Uterus (tissue), 4 donors: ENCODE data around the gene EDN3. TPM values are rescaled to one million over a fixed set of nuclear protein-coding genes. Genes with fewer than 3 reads are reported as not detected.

ENCODE experiments used
- DNase-seq, 2 donors: peaks; one replicate each; pipeline ENCODE4 v3.0.0-alpha.2; 2019 to 2020
- H3K27ac ChIP-seq, 2 donors: fragments of 200-600 bp; sonication (generic); 1 replicate in 1 of 2; 2 replicates in 1 of 2; pipeline ENCODE4 v1.5.1; 2016 to 2018
- H3K27me3 ChIP-seq, 2 donors: fragments of 200-600 bp; sonication (generic); one replicate each; pipeline ENCODE4 v1.5.1; 2018 to 2019; ENCODE audit warnings: control low read depth in 1 of 2
- H3K36me3 ChIP-seq, 2 donors: fragments of 200-600 bp; sonication (generic); one replicate each; pipeline ENCODE4 v1.5.1; 2019; ENCODE audit warnings: control low read depth in 1 of 2
- H3K4me1 ChIP-seq, 2 donors: fragments of 200-600 bp; sonication (generic); one replicate each; pipeline ENCODE4 v1.5.1; 2018 to 2019; ENCODE audit warnings: control low read depth in 1 of 2
- H3K4me3 ChIP-seq, 2 donors: fragments of 200-600 bp; sonication (generic); 1 replicate in 1 of 2; 2 replicates in 1 of 2; pipeline ENCODE4 v1.5.1; 2018 to 2019; ENCODE audit warnings: mild to moderate bottlenecking in 1 of 2
- H3K9me3 ChIP-seq, 2 donors: fragments of 200-600 bp; sonication (generic); one replicate each; pipeline ENCODE4 v1.5.1; 2019; ENCODE audit warnings: control low read depth in 1 of 2
- CTCF ChIP-seq, 4 experiments: fragments of 200-600 bp in 2 of 4; fragments of 450-650 bp in 2 of 4; sonication (generic) in 2 of 4; IDR thresholded peaks; one replicate each; pipeline ENCODE4 v1.5.1; 2016 to 2019; ENCODE audit warnings: antibody characterized with exemption in 4 of 4, mild to moderate bottlenecking in 2 of 4, moderate library complexity in 1 of 4
- POLR2A ChIP-seq, 2 donors: fragments of 450-650 bp; IDR thresholded peaks; one replicate each; pipeline ENCODE4 v1.6.1; 2016; ENCODE audit warnings: antibody characterized with exemption in 2 of 2, mild to moderate bottlenecking in 1 of 2, moderate library complexity in 1 of 2
- intact Hi-C: fragments of 100-400 bp; cut with DNase I; formaldehyde crosslinking; loops from one replicate; pipeline ENCODE4 v1.15.1; 2023; ENCODE audit warnings: low total_unique reads
- total RNA-seq, 4 donors: library from RNA; depleted of rRNA in 3 of 4; stranded (reverse); fragments of >200 nt in 3 of 4; gene quantifications; one replicate each; pipeline versions ENCODE4 v1.1.0 to v1.2.4, GENCODE V29; 2014 to 2023
- donor health status: DM: yes; HTN: yes; CAD: no.

EDN3 gene
- total RNA-seq, 4 donors from 2014 or later = 2.8 to 85.8 TPM; not detected in 2

- no peaks in the 10 kb centered on the region for H3K36me3 ChIP-seq
- H3K4me3 ChIP-seq = no peak overlapping the region
- no peaks in the 10 kb centered on the region for H3K27me3 ChIP-seq
- no peaks in the 10 kb centered on the region for H3K4me1 ChIP-seq
- intact Hi-C loops = no loop called here
- no peak for DNase-seq
- no peak overlapping the region for H3K27ac ChIP-seq
- TF ChIP-seq POLR2A (IDR thresholded peaks at IDR 0.05) = no peak
- TF ChIP-seq CTCF (IDR thresholded peaks at IDR 0.05) = no peak
- no peaks in the 10 kb centered on the region for H3K9me3 ChIP-seq
These were observed 27.7 kb downstream of the EDN3 start for GRCh38 chr20:59328071-59328470.

- Histone ChIP-seq H3K27me3 (no peaks in the 10 kb centered on the region), H3K27ac (no peak overlapping the region), H3K4me3 (no peak overlapping the region), H3K36me3 (no peaks in the 10 kb centered on the region), H3K4me1 (no peaks in the 10 kb centered on the region), H3K9me3 (no peaks in the 10 kb centered on the region)
- intact Hi-C loops = no loop called here
- DNase-seq = no peak
- TF ChIP-seq CTCF (IDR thresholded peaks at IDR 0.05) (no peak), POLR2A (IDR thresholded peaks at IDR 0.05) (no peak)
These were observed 31.4 kb downstream of the EDN3 start for GRCh38 chr20:59331721-59332329.

GRCh38 chr20:59333260-59333845 lies 32.9 kb downstream of the EDN3 start:
- intact Hi-C loops = no loop called here
- Histone ChIP-seq H3K36me3 (no peaks in the 10 kb centered on the region), H3K27me3 (no peaks in the 10 kb centered on the region), H3K4me3 (no peak overlapping the region), H3K4me1 (no peaks in the 10 kb centered on the region), H3K27ac (no peak overlapping the region), H3K9me3 (no peaks in the 10 kb centered on the region)
- no peak for TF ChIP-seq POLR2A (IDR thresholded peaks at IDR 0.05)
- DNase-seq = no peak

GRCh38 chr20:59333951-59334350 lies 33.5 kb downstream of the EDN3 start:
- Histone ChIP-seq H3K4me1 (no peaks in the 10 kb centered on the region), H3K36me3 (no peaks in the 10 kb centered on the region), H3K27me3 (no peaks in the 10 kb centered on the region), H3K27ac (no peak overlapping the region), H3K9me3 (no peaks in the 10 kb centered on the region), H3K4me3 (no peak overlapping the region)
- intact Hi-C loops = no loop called here
- DNase-seq = no peak
- TF ChIP-seq POLR2A (IDR thresholded peaks at IDR 0.05) (no peak), CTCF (IDR thresholded peaks at IDR 0.05) (no peak)

- DNase-seq = no peak
- TF ChIP-seq CTCF (IDR thresholded peaks at IDR 0.05) (no peak), POLR2A (IDR thresholded peaks at IDR 0.05) (no peak)
- no peak overlapping the region for H3K4me3 ChIP-seq
- no peaks in the 10 kb centered on the region for H3K27me3 ChIP-seq
- no peaks in the 10 kb centered on the region for H3K36me3 ChIP-seq
- intact Hi-C loops = no loop called here
- H3K27ac ChIP-seq = no peak overlapping the region
- H3K9me3 ChIP-seq = no peaks in the 10 kb centered on the region
- H3K4me1 ChIP-seq = no peaks in the 10 kb centered on the region
These were observed 34.4 kb downstream of the EDN3 start for GRCh38 chr20:59334651-59335300.
